Astrocyte of the spinal cord (primary cell): ENCODE measurements around the gene NPTX2.

ENCODE experiments used
- DNase-seq: peaks from one replicate; pipeline ENCODE4 v3.0.0; 2011; ENCODE audit warnings: low read depth, low spot score
- H3K4me3 ChIP-seq: 2 replicates; pipeline ENCODE4 v1.5.1; 2011; ENCODE audit warnings: low read depth, mild to moderate bottlenecking, low read length, moderate library complexity
- in situ Hi-C: cut with HindIII; loops from 2 replicates; pipeline ENCODE4 v1.10.0; 2017; ENCODE audit warnings: low sequenced_read_pairs
- TF ChIP-seq, protein P1 (sequence below): IDR thresholded peaks from 2 replicates; pipeline ENCODE4 v1.5.1; 2012; ENCODE audit warnings: low read depth, mild to moderate bottlenecking, low read length, inconsistent platforms

Gene NPTX2

DNA sequence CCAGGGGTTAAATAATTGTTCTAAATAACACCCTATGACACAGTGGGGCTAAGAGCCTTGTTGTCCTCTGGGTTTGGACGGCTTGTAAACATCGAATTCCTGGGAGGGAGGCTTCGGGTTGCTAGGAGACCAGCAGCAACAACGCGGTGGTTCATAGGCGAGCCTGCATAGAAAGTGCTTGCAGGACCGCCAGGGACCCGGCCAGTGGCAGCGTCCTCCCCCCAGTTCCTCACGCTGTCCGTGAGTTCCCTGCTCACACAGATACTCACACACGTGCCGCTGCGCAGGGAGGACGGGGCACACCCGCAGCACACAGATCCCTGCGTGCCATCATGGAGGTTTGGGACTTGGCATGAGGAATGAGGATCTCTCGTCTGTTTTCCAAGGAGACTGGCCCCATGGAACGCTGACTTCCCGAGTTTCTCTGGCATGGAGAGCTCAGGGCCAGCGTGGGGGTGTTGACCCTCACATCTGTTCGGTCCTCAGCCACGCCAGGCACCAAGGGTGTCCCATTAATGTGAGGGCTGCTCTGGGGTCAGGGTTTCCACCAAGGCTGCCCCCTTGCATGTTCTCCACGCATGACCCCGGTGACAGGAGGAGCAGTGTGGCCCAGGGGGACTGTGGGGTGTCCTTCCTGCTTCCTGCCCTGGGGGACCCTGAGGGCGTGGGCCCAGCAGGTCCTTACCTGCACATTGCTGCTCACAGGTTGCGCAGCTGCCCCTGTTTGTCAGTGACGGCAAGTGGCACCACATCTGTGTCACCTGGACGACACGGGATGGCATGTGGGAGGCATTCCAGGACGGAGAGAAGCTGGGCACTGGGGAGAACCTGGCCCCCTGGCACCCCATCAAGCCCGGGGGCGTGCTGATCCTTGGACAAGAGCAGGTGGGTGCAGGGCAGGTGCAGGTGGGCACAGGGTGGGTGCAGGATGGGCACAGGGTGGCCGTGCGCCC, 9.7 kb downstream of the NPTX2 start:
- no peak overlapping the region for H3K4me3 ChIP-seq
- TF ChIP-seq, protein P1, sequence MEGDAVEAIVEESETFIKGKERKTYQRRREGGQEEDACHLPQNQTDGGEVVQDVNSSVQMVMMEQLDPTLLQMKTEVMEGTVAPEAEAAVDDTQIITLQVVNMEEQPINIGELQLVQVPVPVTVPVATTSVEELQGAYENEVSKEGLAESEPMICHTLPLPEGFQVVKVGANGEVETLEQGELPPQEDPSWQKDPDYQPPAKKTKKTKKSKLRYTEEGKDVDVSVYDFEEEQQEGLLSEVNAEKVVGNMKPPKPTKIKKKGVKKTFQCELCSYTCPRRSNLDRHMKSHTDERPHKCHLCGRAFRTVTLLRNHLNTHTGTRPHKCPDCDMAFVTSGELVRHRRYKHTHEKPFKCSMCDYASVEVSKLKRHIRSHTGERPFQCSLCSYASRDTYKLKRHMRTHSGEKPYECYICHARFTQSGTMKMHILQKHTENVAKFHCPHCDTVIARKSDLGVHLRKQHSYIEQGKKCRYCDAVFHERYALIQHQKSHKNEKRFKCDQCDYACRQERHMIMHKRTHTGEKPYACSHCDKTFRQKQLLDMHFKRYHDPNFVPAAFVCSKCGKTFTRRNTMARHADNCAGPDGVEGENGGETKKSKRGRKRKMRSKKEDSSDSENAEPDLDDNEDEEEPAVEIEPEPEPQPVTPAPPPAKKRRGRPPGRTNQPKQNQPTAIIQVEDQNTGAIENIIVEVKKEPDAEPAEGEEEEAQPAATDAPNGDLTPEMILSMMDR = no peak
- DNase-seq = no peak
- in situ Hi-C loops = no loop called here

- TF ChIP-seq, protein P1 = no peak
- DNase-seq = no peak
- H3K4me3 ChIP-seq = no peak overlapping the region
- in situ Hi-C loops = no loop called here
These were observed 10.3 kb downstream of the NPTX2 start for GRCh38 chr7:98627413-98627790.

GRCh38 chr7:98628418-98628817, 11.3 kb downstream of the NPTX2 start:
- DNase-seq = no peak

DNA sequence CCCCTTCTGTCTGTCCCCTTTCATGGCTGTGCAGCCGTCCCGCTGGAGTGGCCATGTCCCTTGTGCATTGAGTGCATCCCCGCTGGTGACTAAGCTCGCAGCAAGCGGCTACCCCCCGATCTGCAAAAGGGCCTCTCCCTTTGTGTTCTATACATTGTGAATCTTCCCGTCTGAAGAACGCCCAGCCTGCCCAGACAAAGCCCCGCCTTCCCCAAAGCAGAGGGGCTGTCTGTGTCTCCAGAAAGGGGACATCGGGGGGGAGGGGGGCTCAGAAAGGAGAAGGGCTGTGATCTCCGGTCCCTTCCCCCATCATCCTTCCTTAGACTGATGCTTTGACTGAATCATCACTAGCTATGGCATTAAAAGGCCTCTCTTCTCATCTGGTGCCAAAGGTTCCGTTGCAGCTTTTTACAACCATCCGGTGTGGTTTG, 11.9 kb downstream of the NPTX2 start:
- DNase-seq = no peak
- TF ChIP-seq, protein P1 = no peak
- H3K4me3 ChIP-seq = no peak overlapping the region
- in situ Hi-C loops = no loop called here

More at GRCh38 chr7:98628418-98628817, 11.3 kb downstream of the NPTX2 start:
- TF ChIP-seq, protein P1 = no peak
- H3K4me3 ChIP-seq = no peak overlapping the region
- in situ Hi-C loops = no loop called here

GRCh38 chr7:98630149-98630548, 13.1 kb downstream of the NPTX2 start:
- in situ Hi-C loops = no loop called here
- TF ChIP-seq, protein P1 = no peak
- no peak for DNase-seq
- no peak overlapping the region for H3K4me3 ChIP-seq

GRCh38 chr7:98630770-98631169, 13.7 kb downstream of the NPTX2 start:
- no peak for DNase-seq
- no peak overlapping the region for H3K4me3 ChIP-seq
- TF ChIP-seq, protein P1 = no peak
- in situ Hi-C loops = no loop called here
